Inflammatory macrophage treated with lipopolysaccharide for 1 hour (primary cell): ENCODE results near the gene CRMP1.

Experiments used
- DNase-seq, 2 donors: peaks; one replicate each; pipeline ENCODE4 v3.0.0-alpha.2; 2020 to 2022

CRMP1 gene

GRCh38 chr4:5893004-5893580 is at the start of gene CRMP1:
CRMP1 (minus strand) TSS chr4:5893086; CDS start chr4:5892969, 117 bp downstream.
- no peak for DNase-seq

- no peak for DNase-seq
These were observed 48.7 kb upstream of the CRMP1 start for GRCh38 chr4:5941601-5942000.

GRCh38 chr4:5940470-5941203 is 47.8 kb upstream of the CRMP1 start:
- no peak for DNase-seq

GRCh38 chr4:5933996-5934831 is 41.3 kb upstream of the CRMP1 start:
- DNase-seq, result no peak

GRCh38 chr4:5933116-5933515 is 40.2 kb upstream of the CRMP1 start:
- DNase-seq, result no peak

- DNase-seq, result no peak
These were observed 39.2 kb upstream of the CRMP1 start for GRCh38 chr4:5932035-5932568.

- no peak for DNase-seq
These were observed 38.6 kb upstream of the CRMP1 start for GRCh38 chr4:5931526-5931925.

GRCh38 chr4:5930876-5931275 is 38.0 kb upstream of the CRMP1 start:
- no peak for DNase-seq

GRCh38 chr4:5930456-5930855 is 37.6 kb upstream of the CRMP1 start:
- no peak for DNase-seq

GRCh38 chr4:5928844-5929420 is 36.0 kb upstream of the CRMP1 start:
- no peak for DNase-seq

- no peak for DNase-seq
These were observed 35.4 kb upstream of the CRMP1 start for GRCh38 chr4:5928274-5928673.

- no peak for DNase-seq
These were observed 34.9 kb upstream of the CRMP1 start for GRCh38 chr4:5927747-5928146.

GRCh38 chr4:5927116-5927515 is 34.2 kb upstream of the CRMP1 start:
- DNase-seq, result no peak

- DNase-seq, result no peak
These were observed 33.7 kb upstream of the CRMP1 start for GRCh38 chr4:5926598-5926997.

GRCh38 chr4:5925419-5926200 is 32.7 kb upstream of the CRMP1 start:
- DNase-seq, result no peak

GRCh38 chr4:5924461-5925125 is 31.7 kb upstream of the CRMP1 start:
- DNase-seq, result no peak

GRCh38 chr4:5923376-5923775 is 30.5 kb upstream of the CRMP1 start:
- DNase-seq, result no peak

GRCh38 chr4:5922556-5922955 is 29.7 kb upstream of the CRMP1 start:
- no peak for DNase-seq

- no peak for DNase-seq
These were observed 29.1 kb upstream of the CRMP1 start for GRCh38 chr4:5921981-5922380.

- DNase-seq, result no peak
These were observed 28.5 kb upstream of the CRMP1 start for GRCh38 chr4:5921101-5921980.

GRCh38 chr4:5919571-5919970 is 26.7 kb upstream of the CRMP1 start:
- no peak for DNase-seq
